GM12875 (cell line): Measurements from ENCODE around the gene ABLIM2.

Source experiments
- H3K4me3 ChIP-seq: one replicate; pipeline ENCODE4 v1.5.1; 2011; ENCODE audit warnings: low read depth, low read length, control low read depth
- TF ChIP-seq, protein P1 (sequence below): IDR thresholded peaks from 2 replicates; pipeline ENCODE4 v1.5.1; 2011; ENCODE audit warnings: low read depth, mild to moderate bottlenecking, control low read depth, inconsistent platforms, low read length, moderate library complexity, borderline replicate concordance; ENCODE audit not compliant: insufficient read depth

ABLIM2 gene

DNA sequence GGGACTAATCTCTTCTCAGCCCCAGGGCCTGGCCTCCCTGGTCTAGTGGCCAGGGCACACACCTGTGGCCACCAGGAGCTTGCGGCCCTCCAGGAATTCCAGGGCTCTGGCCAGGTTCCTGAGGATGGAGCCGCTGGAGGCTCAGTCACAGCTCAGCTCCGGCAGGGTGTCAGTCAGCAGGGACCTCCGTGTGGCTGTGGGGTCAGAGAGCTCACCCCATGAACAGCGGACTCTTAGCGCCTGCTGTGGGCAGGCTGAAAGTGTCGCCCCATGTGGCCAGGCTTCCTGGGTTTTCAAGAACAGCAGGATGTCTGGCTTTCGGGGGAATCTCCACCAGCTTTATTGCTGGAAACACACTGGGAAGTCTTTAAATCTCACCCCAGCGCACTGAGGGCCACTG lies 21.2 kb upstream of the ABLIM2 start:
- no peak overlapping the region for H3K4me3 ChIP-seq
- TF ChIP-seq, protein P1, sequence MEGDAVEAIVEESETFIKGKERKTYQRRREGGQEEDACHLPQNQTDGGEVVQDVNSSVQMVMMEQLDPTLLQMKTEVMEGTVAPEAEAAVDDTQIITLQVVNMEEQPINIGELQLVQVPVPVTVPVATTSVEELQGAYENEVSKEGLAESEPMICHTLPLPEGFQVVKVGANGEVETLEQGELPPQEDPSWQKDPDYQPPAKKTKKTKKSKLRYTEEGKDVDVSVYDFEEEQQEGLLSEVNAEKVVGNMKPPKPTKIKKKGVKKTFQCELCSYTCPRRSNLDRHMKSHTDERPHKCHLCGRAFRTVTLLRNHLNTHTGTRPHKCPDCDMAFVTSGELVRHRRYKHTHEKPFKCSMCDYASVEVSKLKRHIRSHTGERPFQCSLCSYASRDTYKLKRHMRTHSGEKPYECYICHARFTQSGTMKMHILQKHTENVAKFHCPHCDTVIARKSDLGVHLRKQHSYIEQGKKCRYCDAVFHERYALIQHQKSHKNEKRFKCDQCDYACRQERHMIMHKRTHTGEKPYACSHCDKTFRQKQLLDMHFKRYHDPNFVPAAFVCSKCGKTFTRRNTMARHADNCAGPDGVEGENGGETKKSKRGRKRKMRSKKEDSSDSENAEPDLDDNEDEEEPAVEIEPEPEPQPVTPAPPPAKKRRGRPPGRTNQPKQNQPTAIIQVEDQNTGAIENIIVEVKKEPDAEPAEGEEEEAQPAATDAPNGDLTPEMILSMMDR: no peak

DNA sequence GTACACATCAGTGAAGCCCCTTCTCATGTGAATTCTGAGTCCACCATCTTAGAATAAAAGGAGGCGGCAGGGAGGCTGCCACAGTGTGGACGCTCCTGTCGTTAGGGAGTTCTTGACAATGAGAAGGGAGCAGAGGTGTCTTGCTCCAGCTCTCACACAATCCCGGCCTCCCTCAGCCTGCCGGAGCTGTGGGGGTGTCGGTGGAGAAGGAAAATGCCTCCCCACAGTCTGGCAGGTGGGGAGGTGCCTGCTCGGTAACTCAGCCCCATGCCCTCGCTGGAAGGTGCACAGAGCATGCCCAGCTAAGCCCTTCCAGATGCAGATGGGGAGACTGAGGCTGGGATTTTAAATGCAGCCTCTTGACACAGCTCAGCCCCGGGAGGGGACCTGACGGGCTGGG lies 20.5 kb upstream of the ABLIM2 start:
- TF ChIP-seq, protein P1: no peak
- no peak overlapping the region for H3K4me3 ChIP-seq

DNA sequence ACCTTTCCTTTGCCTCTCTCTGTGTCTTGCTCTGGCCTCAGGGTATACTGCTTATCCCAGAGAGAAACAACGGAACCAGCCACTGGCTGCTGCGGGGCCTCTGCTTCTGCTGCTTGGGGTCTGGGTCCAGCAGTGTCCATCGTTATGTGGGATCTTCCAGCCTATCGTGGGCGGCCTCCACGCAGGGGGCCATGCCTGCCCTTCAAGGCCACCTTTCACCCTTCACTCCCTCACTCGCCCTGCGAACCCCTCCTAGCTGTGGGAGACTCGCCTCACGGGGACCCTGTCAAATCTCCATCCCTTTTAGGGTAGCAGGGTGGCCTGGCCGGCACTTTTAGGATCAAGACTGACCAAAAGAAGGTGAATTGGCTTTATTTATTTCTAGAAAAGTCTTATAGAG lies 19.3 kb upstream of the ABLIM2 start:
- H3K4me3 ChIP-seq: no peak overlapping the region
- TF ChIP-seq, protein P1: no peak

DNA sequence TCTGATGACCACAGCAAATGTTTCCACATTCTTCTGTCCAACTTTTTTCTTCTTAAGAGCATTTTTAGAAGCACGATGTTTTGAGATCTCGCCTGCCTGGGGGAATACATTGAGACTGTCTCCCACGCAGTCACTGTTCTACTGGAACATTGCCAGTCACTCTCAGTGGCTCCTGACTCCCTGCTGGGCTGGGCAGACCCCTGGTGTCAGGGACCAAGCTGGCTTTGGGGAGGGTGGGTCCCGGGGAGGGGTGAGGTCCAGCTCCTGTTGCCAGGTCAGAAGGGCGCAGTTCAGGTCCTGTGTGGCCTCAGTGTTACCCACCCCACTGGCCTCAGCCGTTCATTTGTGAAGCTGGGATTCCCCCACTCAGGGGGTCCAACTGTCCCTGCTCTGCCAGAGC lies 18.9 kb upstream of the ABLIM2 start:
- TF ChIP-seq, protein P1: no peak
- H3K4me3 ChIP-seq: no peak overlapping the region

DNA sequence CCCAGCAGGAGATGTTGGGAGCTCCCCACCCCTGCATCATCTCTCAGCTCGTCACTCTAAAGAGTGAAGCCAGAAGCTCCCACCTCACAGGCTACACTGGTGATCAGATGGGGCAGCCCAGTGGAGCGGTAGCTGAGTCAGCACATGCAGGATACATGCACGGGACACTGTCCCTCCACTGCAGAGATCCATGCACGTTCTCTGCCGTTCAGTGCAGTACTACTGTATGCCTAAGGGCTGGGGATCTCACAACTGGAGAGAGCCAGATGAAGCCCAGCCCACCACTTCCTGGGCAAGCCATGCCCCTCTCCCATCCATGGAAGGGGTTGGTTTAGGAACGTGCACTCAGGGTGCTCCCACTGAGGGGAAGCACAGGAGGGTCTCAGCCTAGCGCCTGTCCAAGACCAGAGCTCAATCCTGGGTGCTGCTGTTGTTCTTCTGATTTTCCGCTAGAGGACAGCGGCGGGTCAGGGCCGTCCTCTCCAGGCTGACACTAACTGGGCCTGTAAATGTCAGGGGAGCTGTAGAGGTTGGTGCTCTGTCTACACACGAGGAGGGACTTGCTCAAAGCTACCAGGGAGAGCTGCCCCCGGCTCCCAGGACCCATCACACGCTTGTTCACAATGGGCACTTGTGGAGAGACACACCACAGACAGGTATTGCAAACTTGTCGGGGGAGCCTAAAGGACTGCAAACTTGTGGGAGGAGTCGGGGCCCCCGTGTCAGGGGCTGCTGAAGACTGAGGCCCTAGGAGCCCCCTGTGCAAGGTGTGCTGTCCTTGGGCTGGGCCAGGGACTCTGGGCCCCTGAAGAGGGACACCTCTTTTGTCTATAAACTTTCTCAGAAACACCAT lies 18.2 kb upstream of the ABLIM2 start:
- TF ChIP-seq, protein P1: peak; percentile 90
- no peak overlapping the region for H3K4me3 ChIP-seq

DNA sequence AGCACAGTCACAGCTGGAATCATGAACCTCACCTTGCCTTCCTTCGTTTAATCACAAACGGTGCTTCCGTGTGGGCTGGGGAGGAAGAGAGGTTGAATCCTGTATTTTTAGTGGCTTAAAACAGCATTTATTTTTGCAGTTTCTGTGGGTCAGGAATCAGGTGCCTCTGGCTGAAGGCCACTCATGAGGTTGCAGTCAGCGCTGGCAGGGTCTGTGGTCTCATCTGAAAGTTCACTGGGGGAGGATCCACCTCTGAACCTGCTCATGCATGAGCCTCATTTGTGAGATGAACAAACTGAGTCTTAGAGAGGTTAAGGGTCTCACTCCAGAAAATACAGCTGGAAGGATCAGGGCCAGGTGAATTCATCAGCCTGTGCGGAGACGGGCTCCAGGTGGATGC lies 17.1 kb upstream of the ABLIM2 start:
- TF ChIP-seq, protein P1: no peak
- no peak overlapping the region for H3K4me3 ChIP-seq

DNA sequence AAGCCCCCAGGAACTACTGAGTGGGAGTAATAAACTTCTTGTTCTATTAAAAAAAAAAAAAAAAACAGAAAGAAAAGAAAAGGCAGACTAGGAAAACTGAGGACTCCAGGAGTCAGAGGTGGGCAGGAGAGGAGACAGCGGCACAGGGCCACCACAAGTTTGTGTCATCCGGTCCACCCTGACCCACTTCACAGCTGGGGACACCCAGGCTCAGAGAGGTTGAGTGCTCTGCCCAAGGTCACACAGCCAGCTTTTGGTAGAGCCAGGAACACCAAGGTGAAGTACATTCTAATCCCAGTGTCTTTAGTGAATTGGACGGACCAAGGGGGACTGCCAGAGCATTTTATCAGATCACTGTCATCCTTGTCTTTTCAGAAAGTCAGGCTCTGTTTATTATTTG lies 16.4 kb upstream of the ABLIM2 start:
- TF ChIP-seq, protein P1: no peak
- H3K4me3 ChIP-seq: no peak overlapping the region
